ENCODE data around the gene ARHGAP21. TPM values are rescaled to one million over a fixed set of nuclear protein-coding genes. Genes with fewer than 3 reads are reported as not detected.

ARHGAP21 gene
- total RNA-seq, 2 donors from 2014 or later, result 84.9 to 107 TPM

GRCh38 chr10:24697080-24697479 is 26.6 kb downstream of the ARHGAP21 start:
- Histone ChIP-seq H3K4me1 (no peaks in the 10 kb centered on the region), H3K27me3 (no peaks in the 10 kb centered on the region), H3K4me3 (no peak overlapping the region), H3K36me3 (no peaks in the 10 kb centered on the region), H3K9ac (ENCODE audit: low read depth in 2 of 2, low read length in 2 of 2) (no peak overlapping the region), H3K27ac (no peak overlapping the region), H3K9me3 (no peaks in the 10 kb centered on the region)
- TF ChIP-seq CTCF (IDR thresholded peaks at IDR 0.05), result no peak
- intact Hi-C loops (cut with DNase I), result no loop called here
- no peak for DNase-seq

DNA sequence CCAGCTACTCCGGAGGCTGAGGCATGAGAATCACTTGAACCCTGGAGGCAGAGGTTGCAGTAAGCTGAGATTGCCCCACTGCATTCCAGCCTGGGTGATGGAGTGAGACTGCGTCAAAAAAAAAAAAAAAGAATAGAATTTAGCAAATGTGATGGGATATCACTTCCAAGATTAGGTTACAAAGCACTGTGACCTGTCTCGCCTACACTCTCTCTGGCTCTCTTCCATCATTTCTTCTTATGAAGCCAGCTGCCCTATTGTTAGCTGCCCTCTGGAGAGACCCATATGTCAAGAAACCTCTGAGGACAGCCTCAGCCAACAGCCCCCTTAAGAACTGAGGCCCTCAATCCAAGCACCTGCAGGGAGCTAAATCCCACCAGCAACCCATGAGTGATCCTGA is 28.2 kb downstream of the ARHGAP21 start:
- Histone ChIP-seq H3K4me1 (no peaks in the 10 kb centered on the region), H3K27ac (no peak overlapping the region)
- intact Hi-C loops (cut with DNase I), result no loop called here

GRCh38 chr10:24694086-24694485 is 29.6 kb downstream of the ARHGAP21 start:
- intact Hi-C loops (cut with DNase I), result no loop called here
- Histone ChIP-seq H3K27ac (no peak overlapping the region), H3K4me1 (no peaks in the 10 kb centered on the region), H3K9me3 (no peaks in the 10 kb centered on the region), H3K36me3 (no peaks in the 10 kb centered on the region), H3K9ac (ENCODE audit: low read depth in 2 of 2, low read length in 2 of 2) (no peak overlapping the region), H3K27me3 (no peaks in the 10 kb centered on the region), H3K4me3 (no peak overlapping the region)
- no peak for TF ChIP-seq CTCF (IDR thresholded peaks at IDR 0.05)
- DNase-seq, result no peak

More for the DNA sequence above, 28.2 kb downstream of the ARHGAP21 start:
- no peaks in the 10 kb centered on the region for H3K9me3 ChIP-seq
- no peak for TF ChIP-seq CTCF (IDR thresholded peaks at IDR 0.05)
- no peak overlapping the region for H3K9ac ChIP-seq (ENCODE audit: low read depth in 2 of 2, low read length in 2 of 2)
- H3K27me3 ChIP-seq, result no peaks in the 10 kb centered on the region
- no peak overlapping the region for H3K4me3 ChIP-seq
- no peak for DNase-seq
- H3K36me3 ChIP-seq, result no peaks in the 10 kb centered on the region

DNA sequence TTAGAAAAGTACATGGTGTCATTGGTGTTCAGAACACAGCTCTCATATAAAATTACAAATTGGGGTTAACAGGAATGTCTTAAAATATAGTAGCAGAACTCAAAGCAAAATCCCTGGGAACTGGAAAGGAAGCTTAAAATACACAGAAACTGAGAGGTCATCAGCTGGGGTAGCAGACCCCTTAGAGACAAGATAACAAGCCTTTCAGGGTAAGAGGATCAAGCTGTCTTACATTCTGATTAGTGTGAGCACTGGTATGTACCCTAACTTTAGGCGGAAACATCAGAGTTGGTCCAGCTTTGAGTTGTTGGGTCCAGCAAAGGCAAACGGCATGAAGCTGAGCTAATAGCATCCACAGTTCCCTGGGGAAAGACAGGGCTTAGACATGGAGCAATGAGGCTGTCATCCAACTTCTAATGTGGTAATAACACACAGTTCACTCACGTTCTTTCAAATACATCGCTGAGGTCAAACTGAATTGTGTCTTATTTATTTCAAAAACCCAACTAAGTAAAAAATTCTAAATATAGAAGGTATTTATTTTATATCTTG is 32.6 kb downstream of the ARHGAP21 start:
- no peaks in the 10 kb centered on the region for H3K4me1 ChIP-seq
- DNase-seq, result no peak
- H3K9me3 ChIP-seq, result no peaks in the 10 kb centered on the region
- H3K27ac ChIP-seq, result no peak overlapping the region
- no peaks in the 10 kb centered on the region for H3K27me3 ChIP-seq
- no peak overlapping the region for H3K9ac ChIP-seq (ENCODE audit: low read depth in 2 of 2, low read length in 2 of 2)
- no peaks in the 10 kb centered on the region for H3K36me3 ChIP-seq
- no peak overlapping the region for H3K4me3 ChIP-seq
- TF ChIP-seq CTCF (IDR thresholded peaks at IDR 0.05), result no peak
- intact Hi-C loops (cut with DNase I), result no loop called here

DNA sequence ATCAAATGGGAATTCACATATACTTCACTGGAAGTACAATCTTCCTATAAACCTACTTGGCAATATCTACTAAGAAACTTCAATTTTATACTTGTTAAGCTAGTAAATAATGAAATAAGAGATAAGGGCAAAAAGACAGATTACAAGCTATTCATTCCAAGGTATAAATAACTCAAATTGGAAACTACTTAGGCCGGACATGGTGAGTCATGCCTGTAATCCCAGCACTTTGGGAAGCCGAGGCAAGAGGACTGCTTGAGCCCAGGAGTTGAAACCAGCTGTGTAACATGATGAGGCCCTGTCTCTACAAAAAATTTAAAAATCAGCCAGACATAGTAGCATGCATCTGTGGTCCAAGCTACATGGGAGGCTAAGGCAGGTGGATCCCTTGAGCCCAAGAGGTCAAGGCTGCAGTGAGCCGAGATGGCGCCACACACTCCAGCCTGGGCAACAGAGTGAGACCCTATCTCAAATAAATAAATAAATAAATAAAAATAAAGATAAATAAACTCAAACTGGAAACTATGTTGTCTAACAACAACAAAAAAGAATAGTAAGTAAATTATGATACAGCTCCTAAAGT is 37.6 kb downstream of the ARHGAP21 start:
- no peak for TF ChIP-seq CTCF (IDR thresholded peaks at IDR 0.05)
- no peaks in the 10 kb centered on the region for H3K9me3 ChIP-seq
- intact Hi-C loops (cut with DNase I), result no loop called here
- no peak overlapping the region for H3K27ac ChIP-seq
- no peak overlapping the region for H3K9ac ChIP-seq (ENCODE audit: low read depth in 2 of 2, low read length in 2 of 2)
- no peaks in the 10 kb centered on the region for H3K27me3 ChIP-seq
- H3K4me3 ChIP-seq, result no peak overlapping the region
- no peaks in the 10 kb centered on the region for H3K4me1 ChIP-seq
- no peaks in the 10 kb centered on the region for H3K36me3 ChIP-seq
- DNase-seq, result no peak

Measured in colonic mucosa (tissue), 4 donors.